Liver (tissue), 9 donors: ENCODE data around the gene LRRN4CL. TPM values are rescaled to one million over a fixed set of nuclear protein-coding genes. Genes with fewer than 3 reads are reported as not detected.

Experiments
- DNase-seq: peaks from one replicate; pipeline ENCODE4 v3.0.0-alpha.2; 2017; ENCODE audit warnings: low spot score
- H3K27ac ChIP-seq, 2 donors: one replicate each; pipeline ENCODE4 v1.7.0; 2013; ENCODE audit warnings: inconsistent platforms in 2 of 2, low read length in 2 of 2, control low read depth in 1 of 2, low read depth in 1 of 2, mild to moderate bottlenecking in 1 of 2
- H3K27me3 ChIP-seq, 4 donors: one replicate each; pipeline versions ENCODE4 v1.6.1 to v1.7.0; 2013; ENCODE audit warnings: low read length in 3 of 4, inconsistent platforms in 1 of 4, mild to moderate bottlenecking in 1 of 4, moderate library complexity in 1 of 4; ENCODE audit not compliant: control insufficient read depth in 4 of 4, insufficient read depth in 4 of 4
- H3K36me3 ChIP-seq, 4 donors: one replicate each; pipeline versions ENCODE4 v1.6.1 to v1.7.0; 2013; ENCODE audit warnings: low read length in 3 of 4, mild to moderate bottlenecking in 3 of 4, low read depth in 1 of 4, moderate library complexity in 1 of 4; ENCODE audit not compliant: control insufficient read depth in 4 of 4, insufficient read depth in 3 of 4
- H3K4me1 ChIP-seq, 4 donors: one replicate each; pipeline versions ENCODE4 v1.6.1 to v1.7.0; 2013; ENCODE audit warnings: low read length in 3 of 4, mild to moderate bottlenecking in 3 of 4, moderate library complexity in 1 of 4; ENCODE audit not compliant: control insufficient read depth in 4 of 4, insufficient read depth in 4 of 4
- H3K4me3 ChIP-seq, 3 donors: one replicate each; pipeline versions ENCODE4 v1.6.1 to v1.7.0; 2013; ENCODE audit warnings: low read length in 3 of 3, control low read depth in 1 of 3, low read depth in 1 of 3, mild to moderate bottlenecking in 1 of 3
- H3K9ac ChIP-seq, 2 donors: one replicate each; pipeline ENCODE4 v1.7.0; 2013; ENCODE audit warnings: low read length in 2 of 2, mild to moderate bottlenecking in 2 of 2, moderate library complexity in 2 of 2, control low read depth in 1 of 2, low read depth in 1 of 2
- H3K9me3 ChIP-seq, 4 donors: one replicate each; pipeline versions ENCODE4 v1.6.1 to v1.7.0; 2013; ENCODE audit warnings: low read length in 3 of 4; ENCODE audit not compliant: control insufficient read depth in 4 of 4
- EGR1 ChIP-seq, 2 donors: IDR thresholded peaks; 2 replicates each; pipeline ENCODE4 v1.6.1; 2016 to 2018; ENCODE audit warnings: antibody characterized with exemption in 2 of 2, low read depth in 2 of 2
- FOXA2 ChIP-seq: IDR thresholded peaks from 2 replicates; pipeline ENCODE4 v1.6.1; 2016; ENCODE audit warnings: antibody characterized with exemption
- GABPA ChIP-seq, 2 donors: IDR thresholded peaks in 1 of 2; conservative IDR thresholded peaks in 1 of 2; 2 replicates each; pipeline ENCODE4 v1.6.1; 2016; ENCODE audit warnings: antibody characterized with exemption in 2 of 2, mild to moderate bottlenecking in 1 of 2, moderate library complexity in 1 of 2
- HNF4A ChIP-seq, 2 donors: conservative IDR thresholded peaks; 2 replicates each; pipeline ENCODE4 v1.6.1; 2016; ENCODE audit warnings: antibody characterized with exemption in 2 of 2, mild to moderate bottlenecking in 2 of 2
- HNF4G ChIP-seq: IDR thresholded peaks from 2 replicates; pipeline ENCODE4 v1.6.1; 2016; ENCODE audit warnings: antibody characterized with exemption
- JUND ChIP-seq, 2 donors: IDR thresholded peaks; 2 replicates each; pipeline ENCODE4 v1.6.1; 2016; ENCODE audit warnings: antibody characterized with exemption in 2 of 2
- NR2F2 ChIP-seq: IDR thresholded peaks from 2 replicates; pipeline ENCODE4 v1.6.1; 2016; ENCODE audit warnings: antibody characterized with exemption
- RXRA ChIP-seq, 2 donors: IDR thresholded peaks; 2 replicates each; pipeline ENCODE4 v1.6.1; 2017 to 2018; ENCODE audit warnings: antibody characterized with exemption in 2 of 2, mild to moderate bottlenecking in 1 of 2
- SP1 ChIP-seq: IDR thresholded peaks from 2 replicates; pipeline ENCODE4 v1.6.1; 2018; ENCODE audit warnings: antibody characterized with exemption, mild to moderate bottlenecking
- TAF1 ChIP-seq: conservative IDR thresholded peaks from 2 replicates; pipeline ENCODE4 v1.6.1; 2016; ENCODE audit warnings: antibody characterized with exemption, mild to moderate bottlenecking
- YY1 ChIP-seq: IDR thresholded peaks from 2 replicates; pipeline ENCODE4 v1.6.1; 2016; ENCODE audit warnings: antibody characterized with exemption, mild to moderate bottlenecking
- WGBS: extraction: QIAGEN DNeasy Blood & Tissue Kit; methylation state at CpG from one replicate; pipeline ENCODE4 v1.1.7; 2013; 5-methylcytosine and 5-hydroxymethylcytosine counted together
- polyA plus RNA-seq, 2 donors: library from polyadenylated mRNA; stranded (reverse) in 1 of 2; unstranded in 1 of 2; fragments of 200-250 nt in 1 of 2; fragments of >200 nt in 1 of 2; fragmentation: Nextera tagmentation in 1 of 2; extraction: Ambion mirVana in 1 of 2; gene quantifications; one replicate each; pipeline versions ENCODE4 v1.2.1 to v1.2.3, GENCODE V29; 2013 to 2015
- total RNA-seq, 2 donors: library from RNA; depleted of rRNA; stranded (reverse); fragments of >200 nt; gene quantifications; one replicate each; pipeline ENCODE4 v1.2.3, GENCODE V29; 2014
- TF ChIP-seq, protein P1 (sequence below): fragments of 150-350 bp; IDR thresholded peaks from 2 replicates; pipeline ENCODE4 v1.5.1; 2017; ENCODE audit warnings: improper control_type of control experiment, low read depth, low read length; ENCODE audit not compliant: missing input control
- TF ChIP-seq, protein P2 (sequence below): IDR thresholded peaks from 2 replicates; pipeline ENCODE4 v1.6.1; 2016; ENCODE audit warnings: antibody characterized with exemption
- TF ChIP-seq, protein P3 (sequence below): IDR thresholded peaks from 2 replicates; pipeline ENCODE4 v1.6.1; 2016; ENCODE audit warnings: antibody characterized with exemption
- TF ChIP-seq, protein P4 (sequence below): IDR thresholded peaks from 2 replicates; pipeline ENCODE4 v1.6.1; 2016; ENCODE audit warnings: antibody characterized with exemption
- TF ChIP-seq, protein P5 (sequence below): IDR thresholded peaks from 2 replicates; pipeline ENCODE4 v1.6.1; 2016; ENCODE audit warnings: antibody characterized with exemption, mild to moderate bottlenecking
- donor health status: healthy.
- donor health status: healthy.
- donor health status: healthy.
- donor health status: healthy.
- donor health status: healthy.

LRRN4CL gene
- total and polyA plus RNA-seq, 4 donors = 0.06 to 0.08 TPM; not detected in 2

DNA sequence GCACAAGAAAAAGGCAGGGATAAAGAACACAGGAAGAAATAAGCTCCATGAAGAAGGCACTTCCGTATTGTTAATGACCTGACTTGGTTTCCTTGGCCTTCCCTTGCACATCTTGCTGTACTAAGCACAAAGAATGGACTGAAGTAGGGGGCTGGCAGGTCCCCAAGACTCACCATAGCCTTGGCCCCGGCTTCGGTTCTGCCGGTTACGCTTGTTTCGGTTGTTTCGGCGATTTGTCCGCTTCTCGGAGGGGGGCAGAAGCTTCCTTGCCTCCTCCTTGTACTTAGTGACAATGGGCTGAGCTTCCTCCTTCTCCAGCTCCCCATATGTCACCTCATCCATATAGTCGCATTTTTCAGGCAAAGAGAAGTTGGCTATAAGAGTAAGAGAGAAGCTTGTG lies 27.5 kb upstream of the LRRN4CL start:
- H3K9ac ChIP-seq = no peak overlapping the region
- no peaks in the 10 kb centered on the region for H3K9me3 ChIP-seq
- DNase-seq = no peak
- H3K27ac ChIP-seq = no peak overlapping the region
- H3K4me3 ChIP-seq = no peak overlapping the region
- H3K36me3 ChIP-seq = peaks cover 17 to 67% (median 64%) of the 10 kb centered on the region in 4 donors
- TF ChIP-seq JUND (IDR thresholded peaks at IDR 0.05) = no peak
- TF ChIP-seq, protein P1, sequence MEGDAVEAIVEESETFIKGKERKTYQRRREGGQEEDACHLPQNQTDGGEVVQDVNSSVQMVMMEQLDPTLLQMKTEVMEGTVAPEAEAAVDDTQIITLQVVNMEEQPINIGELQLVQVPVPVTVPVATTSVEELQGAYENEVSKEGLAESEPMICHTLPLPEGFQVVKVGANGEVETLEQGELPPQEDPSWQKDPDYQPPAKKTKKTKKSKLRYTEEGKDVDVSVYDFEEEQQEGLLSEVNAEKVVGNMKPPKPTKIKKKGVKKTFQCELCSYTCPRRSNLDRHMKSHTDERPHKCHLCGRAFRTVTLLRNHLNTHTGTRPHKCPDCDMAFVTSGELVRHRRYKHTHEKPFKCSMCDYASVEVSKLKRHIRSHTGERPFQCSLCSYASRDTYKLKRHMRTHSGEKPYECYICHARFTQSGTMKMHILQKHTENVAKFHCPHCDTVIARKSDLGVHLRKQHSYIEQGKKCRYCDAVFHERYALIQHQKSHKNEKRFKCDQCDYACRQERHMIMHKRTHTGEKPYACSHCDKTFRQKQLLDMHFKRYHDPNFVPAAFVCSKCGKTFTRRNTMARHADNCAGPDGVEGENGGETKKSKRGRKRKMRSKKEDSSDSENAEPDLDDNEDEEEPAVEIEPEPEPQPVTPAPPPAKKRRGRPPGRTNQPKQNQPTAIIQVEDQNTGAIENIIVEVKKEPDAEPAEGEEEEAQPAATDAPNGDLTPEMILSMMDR = no peak
- TF ChIP-seq HNF4G = no peak
- no peak for TF ChIP-seq GABPA (IDR thresholded peaks at IDR 0.05 in 1 of 2, conservative IDR thresholded peaks at IDR 0.05 in 1 of 2)
- TF ChIP-seq RXRA (IDR thresholded peaks at IDR 0.05) = no peak
- TF ChIP-seq NR2F2 = no peak
- TF ChIP-seq, protein P2, sequence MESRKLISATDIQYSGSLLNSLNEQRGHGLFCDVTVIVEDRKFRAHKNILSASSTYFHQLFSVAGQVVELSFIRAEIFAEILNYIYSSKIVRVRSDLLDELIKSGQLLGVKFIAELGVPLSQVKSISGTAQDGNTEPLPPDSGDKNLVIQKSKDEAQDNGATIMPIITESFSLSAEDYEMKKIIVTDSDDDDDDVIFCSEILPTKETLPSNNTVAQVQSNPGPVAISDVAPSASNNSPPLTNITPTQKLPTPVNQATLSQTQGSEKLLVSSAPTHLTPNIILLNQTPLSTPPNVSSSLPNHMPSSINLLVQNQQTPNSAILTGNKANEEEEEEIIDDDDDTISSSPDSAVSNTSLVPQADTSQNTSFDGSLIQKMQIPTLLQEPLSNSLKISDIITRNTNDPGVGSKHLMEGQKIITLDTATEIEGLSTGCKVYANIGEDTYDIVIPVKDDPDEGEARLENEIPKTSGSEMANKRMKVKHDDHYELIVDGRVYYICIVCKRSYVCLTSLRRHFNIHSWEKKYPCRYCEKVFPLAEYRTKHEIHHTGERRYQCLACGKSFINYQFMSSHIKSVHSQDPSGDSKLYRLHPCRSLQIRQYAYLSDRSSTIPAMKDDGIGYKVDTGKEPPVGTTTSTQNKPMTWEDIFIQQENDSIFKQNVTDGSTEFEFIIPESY = no peak
- no peak for TF ChIP-seq SP1
- TF ChIP-seq, protein P3, sequence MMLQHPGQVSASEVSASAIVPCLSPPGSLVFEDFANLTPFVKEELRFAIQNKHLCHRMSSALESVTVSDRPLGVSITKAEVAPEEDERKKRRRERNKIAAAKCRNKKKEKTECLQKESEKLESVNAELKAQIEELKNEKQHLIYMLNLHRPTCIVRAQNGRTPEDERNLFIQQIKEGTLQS = no peak
- no peak for TF ChIP-seq TAF1
- TF ChIP-seq, protein P4, sequence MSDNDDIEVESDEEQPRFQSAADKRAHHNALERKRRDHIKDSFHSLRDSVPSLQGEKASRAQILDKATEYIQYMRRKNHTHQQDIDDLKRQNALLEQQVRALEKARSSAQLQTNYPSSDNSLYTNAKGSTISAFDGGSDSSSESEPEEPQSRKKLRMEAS = no peak
- TF ChIP-seq, protein P5, sequence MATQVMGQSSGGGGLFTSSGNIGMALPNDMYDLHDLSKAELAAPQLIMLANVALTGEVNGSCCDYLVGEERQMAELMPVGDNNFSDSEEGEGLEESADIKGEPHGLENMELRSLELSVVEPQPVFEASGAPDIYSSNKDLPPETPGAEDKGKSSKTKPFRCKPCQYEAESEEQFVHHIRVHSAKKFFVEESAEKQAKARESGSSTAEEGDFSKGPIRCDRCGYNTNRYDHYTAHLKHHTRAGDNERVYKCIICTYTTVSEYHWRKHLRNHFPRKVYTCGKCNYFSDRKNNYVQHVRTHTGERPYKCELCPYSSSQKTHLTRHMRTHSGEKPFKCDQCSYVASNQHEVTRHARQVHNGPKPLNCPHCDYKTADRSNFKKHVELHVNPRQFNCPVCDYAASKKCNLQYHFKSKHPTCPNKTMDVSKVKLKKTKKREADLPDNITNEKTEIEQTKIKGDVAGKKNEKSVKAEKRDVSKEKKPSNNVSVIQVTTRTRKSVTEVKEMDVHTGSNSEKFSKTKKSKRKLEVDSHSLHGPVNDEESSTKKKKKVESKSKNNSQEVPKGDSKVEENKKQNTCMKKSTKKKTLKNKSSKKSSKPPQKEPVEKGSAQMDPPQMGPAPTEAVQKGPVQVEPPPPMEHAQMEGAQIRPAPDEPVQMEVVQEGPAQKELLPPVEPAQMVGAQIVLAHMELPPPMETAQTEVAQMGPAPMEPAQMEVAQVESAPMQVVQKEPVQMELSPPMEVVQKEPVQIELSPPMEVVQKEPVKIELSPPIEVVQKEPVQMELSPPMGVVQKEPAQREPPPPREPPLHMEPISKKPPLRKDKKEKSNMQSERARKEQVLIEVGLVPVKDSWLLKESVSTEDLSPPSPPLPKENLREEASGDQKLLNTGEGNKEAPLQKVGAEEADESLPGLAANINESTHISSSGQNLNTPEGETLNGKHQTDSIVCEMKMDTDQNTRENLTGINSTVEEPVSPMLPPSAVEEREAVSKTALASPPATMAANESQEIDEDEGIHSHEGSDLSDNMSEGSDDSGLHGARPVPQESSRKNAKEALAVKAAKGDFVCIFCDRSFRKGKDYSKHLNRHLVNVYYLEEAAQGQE = no peak
- TF ChIP-seq HNF4A (conservative IDR thresholded peaks at IDR 0.05) = no peak
- WGBS = 94% methylated on average over 11 of the region's 11 CpGs
- peaks cover 6 to 41% (median 32%) of the 10 kb centered on the region in 4 donors for H3K4me1 ChIP-seq
- H3K27me3 ChIP-seq = no peaks in the 10 kb centered on the region

DNA sequence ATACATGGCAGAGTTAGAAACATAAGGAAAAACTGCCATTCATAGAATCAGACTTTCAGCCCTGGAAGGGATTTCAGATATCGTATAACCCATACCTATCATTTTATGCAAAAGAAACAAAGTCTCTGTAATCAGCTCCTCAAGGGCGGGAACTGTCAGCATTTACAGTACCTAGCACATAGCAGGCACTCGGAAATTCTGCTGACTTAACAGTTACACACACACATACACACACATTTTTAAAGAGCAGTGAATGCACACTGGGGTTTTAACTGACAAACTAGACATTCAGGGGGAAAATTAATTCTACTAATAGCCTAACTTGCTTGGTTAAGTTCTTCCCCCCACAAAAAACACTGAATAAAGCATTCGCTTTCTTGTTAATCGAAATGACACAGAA lies 26.9 kb upstream of the LRRN4CL start:
- Histone ChIP-seq H3K36me3 (peaks cover 15 to 61% (median 60%) of the 10 kb centered on the region in 4 donors), H3K4me3 (no peak overlapping the region), H3K9ac (no peak overlapping the region), H3K4me1 (peaks cover 8 to 45% (median 32%) of the 10 kb centered on the region in 4 donors), H3K9me3 (no peaks in the 10 kb centered on the region), H3K27ac (no peak overlapping the region), H3K27me3 (no peaks in the 10 kb centered on the region)
- TF ChIP-seq HNF4A (conservative IDR thresholded peaks at IDR 0.05) (no peak), NR2F2 (no peak), RXRA (IDR thresholded peaks at IDR 0.05) (no peak), JUND (IDR thresholded peaks at IDR 0.05) (no peak), GABPA (IDR thresholded peaks at IDR 0.05 in 1 of 2, conservative IDR thresholded peaks at IDR 0.05 in 1 of 2) (no peak), FOXA2 (no peak), EGR1 (IDR thresholded peaks at IDR 0.05; ENCODE audit: low read depth in 2 of 2) (no peak), YY1 (no peak), TAF1 (no peak), HNF4G (no peak)
- TF ChIP-seq, protein P5 = no peak
- TF ChIP-seq, protein P4 = no peak
- TF ChIP-seq, protein P2 = no peak
- no peak for DNase-seq
- 90% methylated on average over 5 of the region's 5 CpGs for WGBS
